ENCODE measurements around the gene ERI3.
A peak's percentile ranks its signal among the peaks of the same experiment; 100 is the strongest.

ERI3 gene

DNA sequence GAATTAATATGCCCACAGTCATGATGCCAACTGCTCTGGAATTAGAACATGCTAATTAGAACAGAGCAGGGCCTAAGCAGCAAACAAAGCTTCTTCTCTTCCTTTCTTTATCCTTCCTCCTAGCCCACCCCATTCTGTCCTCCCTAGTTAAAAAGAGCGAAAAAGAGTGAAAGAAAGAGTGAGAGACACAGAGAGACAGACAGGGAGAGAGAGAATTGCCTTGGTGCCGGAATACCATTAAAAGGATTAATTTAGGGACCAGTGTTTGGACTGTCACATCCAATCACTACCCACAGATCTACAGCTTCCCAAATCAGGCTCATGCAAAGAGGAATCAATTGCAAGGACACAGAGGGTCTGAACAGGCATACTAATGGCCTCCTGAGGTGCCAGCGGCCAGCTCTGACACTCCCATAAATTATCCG, 7.0 kb downstream of the ERI3 start:
- no peak for DNase-seq (ENCODE audit: low read depth, low spot score)

DNA sequence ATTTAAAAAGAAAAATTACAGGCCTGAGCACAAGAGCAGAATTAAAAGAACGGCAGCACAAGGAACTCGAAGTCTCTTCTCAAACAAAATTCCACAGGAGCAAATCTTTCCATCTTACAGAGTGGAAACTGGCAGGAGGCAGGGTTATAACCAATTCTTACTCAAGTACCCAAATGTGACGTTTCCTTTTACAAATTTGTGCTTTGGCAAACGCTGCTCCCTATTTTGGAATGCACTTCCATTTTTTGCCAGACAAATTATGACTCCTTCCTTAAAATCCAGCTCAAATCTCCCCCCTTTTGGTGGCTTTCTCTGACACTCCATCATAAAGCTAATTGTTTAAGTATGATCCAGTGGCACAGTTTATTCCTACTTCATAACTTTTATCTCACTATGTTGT, 7.8 kb downstream of the ERI3 start:
- no peak for DNase-seq (ENCODE audit: low read depth, low spot score)

DNA sequence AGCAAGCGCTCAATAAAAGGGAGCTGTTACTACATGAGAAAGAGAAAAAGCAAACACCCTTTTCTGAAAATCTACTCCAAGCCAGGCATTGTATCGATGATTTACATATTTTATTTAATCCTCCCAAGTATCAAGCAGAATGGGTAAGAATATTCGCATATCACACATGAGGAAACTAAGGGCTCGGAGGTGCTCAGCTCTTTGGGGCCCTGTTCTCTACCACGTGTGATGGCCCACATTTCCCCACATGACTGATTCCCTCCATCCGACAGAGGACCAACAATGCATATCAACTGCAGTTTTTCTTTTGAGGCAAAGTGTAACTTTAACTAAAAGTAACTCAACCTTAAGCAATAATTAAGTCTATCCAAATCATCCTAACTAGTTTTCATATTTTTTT, 8.2 kb downstream of the ERI3 start:
- DNase-seq (ENCODE audit: low read depth, low spot score): no peak

DNA sequence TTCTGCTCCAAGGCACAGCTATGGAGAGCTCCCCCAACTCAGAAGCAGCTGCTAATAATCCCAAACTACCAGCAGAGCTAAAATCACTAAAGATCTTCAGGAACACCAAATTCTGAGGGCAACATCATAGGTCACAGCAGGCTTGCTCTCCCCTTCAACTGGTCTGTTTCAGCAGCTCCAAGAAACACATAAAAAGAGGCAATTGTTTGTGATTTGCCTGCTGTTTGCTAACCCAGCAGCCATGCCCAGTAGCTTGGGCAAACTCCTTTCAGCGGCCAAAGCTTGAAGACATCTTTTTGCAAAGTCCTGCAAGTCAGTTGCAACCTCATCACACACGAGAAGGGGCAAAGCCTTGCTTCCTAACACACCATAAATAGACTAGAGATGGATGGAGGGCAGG, 8.9 kb downstream of the ERI3 start:
- DNase-seq (ENCODE audit: low read depth, low spot score): no peak

DNA sequence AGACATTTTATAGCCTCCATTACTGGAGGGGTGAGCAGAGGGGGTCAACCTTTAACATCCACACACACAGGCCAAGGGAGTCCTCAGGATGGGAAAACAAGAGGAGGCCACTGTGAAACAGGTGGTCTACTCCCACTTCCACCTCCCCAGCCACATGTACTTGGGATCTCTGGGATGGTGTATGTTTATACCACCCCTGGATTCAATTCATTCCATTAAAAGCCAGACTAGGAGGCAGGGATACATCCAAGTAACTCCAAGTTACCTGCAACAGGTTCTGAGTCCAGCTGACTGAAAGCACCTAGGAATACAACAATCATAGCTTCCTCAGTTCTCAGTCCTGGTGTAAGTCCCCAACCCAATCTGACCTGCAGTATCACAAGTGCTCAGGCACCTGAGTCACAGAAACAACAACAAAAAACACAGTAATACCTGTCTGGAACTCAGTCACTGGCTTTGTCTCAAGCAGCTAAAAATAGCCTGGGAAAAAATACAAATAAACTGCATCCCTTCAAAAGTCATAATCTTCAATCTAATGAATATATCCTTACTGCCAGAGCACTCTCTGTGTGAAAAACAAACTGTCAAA, 9.8 kb downstream of the ERI3 start:
- DNase-seq (ENCODE audit: low read depth, low spot score): no peak

DNA sequence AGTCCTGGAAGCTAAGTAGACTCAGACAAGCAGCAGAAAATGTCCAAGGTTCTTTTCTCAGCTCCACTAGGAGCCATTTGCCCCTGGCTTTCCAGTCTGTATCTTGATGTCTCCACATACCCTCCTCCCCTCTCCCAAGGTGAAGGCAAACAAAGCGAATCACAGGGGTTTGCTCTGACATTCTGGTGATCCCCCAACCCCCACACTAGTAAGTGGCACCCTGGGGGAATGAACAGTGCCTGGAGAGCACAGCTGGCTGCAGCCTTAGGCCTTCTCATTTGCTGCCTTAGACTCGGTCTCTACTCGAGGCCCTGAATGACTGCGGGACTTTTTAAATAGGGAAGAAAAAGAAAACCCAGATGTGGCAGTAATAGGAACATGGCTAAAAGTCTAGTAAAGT, 15.3 kb downstream of the ERI3 start:
- no peak for DNase-seq (ENCODE audit: low read depth, low spot score)

DNA sequence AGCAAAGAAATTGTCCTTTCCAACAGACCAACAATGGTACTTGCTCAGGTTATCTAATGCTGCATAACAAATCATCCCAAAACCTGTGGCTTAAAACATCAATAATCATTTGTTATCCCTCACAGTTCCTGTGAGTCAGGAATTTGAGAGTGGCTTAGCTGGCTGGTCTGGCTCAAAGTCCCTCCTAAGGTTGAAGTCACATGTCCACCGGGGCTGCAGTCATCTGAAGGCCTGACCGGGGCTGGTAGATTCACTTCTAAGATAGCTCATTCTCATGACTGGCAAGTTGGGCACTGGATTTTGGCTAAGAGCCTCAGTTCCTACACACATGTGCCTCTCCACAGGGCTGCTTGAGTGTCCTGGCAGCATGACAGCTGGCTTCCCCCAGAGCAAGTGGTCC, 16.9 kb downstream of the ERI3 start:
- no peak for DNase-seq (ENCODE audit: low read depth, low spot score)

DNA sequence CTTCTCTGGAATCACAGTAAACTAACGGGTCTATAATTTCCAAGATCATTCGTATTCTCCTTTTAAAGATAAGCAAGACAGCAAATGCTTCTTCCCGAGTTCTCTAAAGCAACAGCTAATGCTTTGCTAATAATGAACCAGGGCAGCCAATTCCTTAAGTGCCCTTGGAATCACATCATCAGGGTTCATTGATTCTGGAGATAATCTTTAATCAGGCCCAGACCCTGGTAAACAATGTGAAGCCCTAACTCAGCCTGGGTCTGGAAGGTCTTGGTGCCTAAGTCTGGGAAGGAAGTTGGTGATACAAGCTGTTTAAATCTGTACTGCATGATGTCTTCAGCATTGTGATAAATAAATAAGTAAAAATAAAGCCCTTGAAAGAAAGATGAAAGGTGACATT, 18.4 kb downstream of the ERI3 start:
- no peak for DNase-seq (ENCODE audit: low read depth, low spot score)

DNA sequence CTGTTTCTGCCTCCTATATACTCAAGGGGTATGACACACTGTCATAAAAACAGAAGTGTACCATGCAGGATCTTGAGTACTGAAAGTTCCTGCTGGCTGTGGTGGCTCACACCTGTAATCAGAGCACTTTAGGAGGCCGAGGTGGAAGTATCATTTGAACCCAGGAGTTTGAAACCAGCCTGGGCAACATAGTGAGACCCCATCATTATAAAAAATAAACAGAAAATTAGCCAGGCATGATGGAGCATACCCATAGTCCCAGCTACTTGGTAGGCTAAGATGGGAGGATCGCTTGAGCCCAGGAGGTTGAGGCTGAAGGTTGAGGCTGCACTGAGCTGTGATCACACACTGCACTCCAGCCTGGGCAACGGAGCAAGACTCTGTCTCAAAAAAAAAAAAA, 20.1 kb downstream of the ERI3 start:
- no peak for DNase-seq (ENCODE audit: low read depth, low spot score)

DNA sequence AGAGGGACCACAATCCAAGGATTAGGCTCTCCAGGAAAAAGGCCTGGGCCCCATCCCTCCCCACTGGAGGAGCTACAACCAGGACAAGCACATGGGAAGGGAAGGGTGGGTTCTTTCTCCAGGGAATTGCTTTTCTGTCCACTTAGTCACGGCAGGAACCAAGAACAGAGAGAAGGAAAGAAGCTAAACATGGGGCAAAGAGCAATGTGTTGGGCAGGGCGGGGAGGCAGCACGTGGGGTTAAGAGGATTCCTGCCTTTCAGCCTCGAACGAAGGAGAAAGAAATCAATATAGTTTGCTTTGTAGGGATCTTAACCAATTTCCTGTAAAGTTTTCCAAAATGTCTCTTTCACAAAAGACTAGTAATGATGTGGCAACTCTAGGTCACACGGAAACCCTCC, 21.7 kb downstream of the ERI3 start:
- DNase-seq (ENCODE audit: low read depth, low spot score): no peak

DNA sequence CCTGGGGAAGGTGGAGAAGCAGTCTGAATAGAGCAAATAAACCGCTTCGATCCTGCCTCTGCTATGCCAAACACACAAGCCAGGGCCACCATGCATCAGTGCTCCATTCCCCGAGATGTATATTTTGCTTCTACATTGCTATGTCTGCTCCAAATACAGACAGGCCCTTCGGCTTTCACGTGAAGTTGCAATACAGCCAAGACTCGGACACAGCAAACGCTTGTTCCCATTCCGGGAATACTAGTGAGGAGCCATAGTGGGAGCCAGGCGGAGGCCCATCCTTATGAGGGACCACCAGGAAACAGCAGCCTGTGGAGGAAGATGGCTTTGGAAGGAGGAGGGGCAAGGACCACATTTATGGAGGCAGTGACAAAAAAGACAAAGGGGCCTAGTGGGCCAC, 22.6 kb downstream of the ERI3 start:
- no peak for DNase-seq (ENCODE audit: low read depth, low spot score)

DNA sequence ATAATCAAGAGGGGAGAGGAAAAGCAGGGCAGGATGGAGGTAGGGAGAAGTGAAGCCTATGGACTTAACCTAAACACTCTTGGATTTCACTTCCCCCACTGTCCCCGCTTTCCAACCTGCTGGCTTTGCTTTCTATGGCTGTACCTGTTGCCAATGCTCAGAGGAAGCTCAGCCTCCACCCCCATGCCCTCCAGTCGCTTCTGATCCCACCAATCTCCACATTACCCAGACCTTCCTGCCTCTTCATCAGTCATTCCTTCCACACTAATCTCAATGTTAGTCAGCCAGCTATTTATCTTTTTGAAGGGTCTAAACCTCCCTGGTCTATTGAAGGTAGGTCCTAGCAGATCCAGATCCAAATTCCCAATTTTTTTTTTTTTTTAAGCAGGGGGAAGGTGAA, 24.1 kb downstream of the ERI3 start:
- no peak for DNase-seq (ENCODE audit: low read depth, low spot score)

DNA sequence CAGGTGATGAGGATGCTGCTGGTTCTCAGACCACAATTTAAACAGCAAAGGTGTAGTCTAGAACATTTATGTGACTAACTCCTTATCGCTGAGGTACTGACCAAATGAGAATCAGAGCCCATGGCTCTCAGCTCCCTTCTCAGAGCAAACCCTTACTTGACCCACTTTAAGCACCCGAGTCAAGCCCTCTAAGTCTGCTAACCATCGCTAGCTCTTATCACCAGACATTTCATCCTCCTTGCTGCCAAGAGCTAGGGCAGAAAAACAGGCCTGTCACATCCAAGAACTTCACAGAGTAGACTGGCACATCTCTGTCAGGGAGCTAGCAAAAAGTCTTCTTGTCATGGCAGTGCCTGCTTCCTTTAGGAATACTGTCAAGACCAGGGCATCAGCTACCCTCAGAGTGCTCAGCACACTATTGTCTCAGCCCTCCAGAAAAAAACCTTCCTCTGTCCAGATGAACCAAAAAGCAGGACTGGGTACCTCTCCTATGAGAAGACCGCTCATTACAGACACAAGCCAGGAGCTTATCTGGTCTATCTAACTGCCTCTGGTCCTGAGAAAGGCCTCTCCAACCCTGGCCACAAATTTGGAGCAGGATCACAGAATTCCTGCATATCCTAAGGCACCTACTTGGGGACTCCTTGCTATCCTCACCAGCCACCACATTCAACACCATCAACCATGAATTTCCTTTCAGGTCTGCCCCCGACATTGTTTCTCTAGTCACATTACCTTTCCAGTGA, 26.2 kb downstream of the ERI3 start:
- no peak for DNase-seq (ENCODE audit: low read depth, low spot score)

DNA sequence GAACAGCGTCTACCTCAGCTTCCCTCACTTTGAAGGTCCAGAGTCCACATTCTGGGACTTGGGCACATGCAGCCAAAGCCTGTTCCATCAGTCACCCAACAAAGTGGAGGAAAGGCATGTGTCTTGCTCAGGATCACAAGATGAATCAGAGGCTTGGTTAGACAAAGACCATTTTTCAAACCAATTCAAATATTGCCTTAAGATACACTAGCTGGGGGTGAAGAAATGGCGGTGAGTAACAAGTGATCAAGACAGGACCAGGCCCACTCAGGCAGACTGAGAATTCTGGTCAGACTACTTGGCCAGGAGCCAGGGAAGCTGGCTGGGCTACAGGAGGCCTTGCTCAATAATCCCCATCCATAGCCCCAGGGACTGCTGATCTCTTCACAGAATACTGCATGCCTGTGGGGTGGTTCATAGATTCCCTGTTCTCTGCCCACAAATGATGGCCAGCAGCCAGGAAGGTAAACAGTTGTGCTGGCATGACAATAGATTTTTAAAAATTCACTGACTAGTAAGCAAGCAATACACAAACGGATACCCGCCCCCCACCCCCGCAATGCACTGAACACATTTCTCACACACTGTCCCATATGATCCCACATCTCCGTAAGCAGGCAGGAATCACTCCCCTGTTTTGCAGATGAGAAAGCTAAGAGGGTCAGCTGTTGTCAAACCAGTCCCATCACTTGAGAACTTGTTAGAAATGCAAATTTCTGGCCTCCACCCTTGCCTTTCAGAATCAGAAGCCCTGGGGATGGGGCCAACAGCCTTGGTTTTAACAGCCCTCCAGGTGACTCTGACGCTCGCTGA, 27.2 kb downstream of the ERI3 start:
- DNase-seq (ENCODE audit: low read depth, low spot score): peak; percentile 97

DNA sequence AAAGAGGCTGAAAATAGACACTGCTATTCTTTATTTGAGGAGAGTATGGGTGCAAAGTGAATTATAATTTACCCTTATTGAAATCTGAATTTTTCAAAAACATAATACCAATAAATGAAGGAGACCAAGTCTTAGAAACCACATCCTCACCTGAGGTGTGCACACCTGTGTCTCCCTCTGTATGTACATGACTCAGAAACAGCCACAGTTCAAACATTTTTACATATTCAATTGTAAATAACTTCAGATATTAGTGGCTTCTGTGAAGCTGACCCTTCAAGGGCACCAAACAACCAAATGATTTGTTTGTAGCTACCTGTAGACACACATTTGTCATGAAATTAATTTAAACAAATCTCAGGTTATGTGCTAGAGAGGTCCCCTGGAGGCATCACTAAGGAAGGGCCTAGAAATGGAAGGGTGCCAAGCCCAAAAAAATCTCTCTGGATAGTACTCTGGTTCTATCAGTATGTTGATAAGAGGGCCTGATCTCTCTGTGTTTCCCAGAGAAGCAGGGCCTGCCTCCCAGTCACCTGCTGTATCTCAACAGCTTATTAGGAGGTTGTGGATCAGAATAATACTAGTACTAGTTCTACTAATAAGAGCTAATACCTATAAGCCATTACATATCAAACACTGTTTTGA, 28.1 kb downstream of the ERI3 start:
- no peak for DNase-seq (ENCODE audit: low read depth, low spot score)

DNA sequence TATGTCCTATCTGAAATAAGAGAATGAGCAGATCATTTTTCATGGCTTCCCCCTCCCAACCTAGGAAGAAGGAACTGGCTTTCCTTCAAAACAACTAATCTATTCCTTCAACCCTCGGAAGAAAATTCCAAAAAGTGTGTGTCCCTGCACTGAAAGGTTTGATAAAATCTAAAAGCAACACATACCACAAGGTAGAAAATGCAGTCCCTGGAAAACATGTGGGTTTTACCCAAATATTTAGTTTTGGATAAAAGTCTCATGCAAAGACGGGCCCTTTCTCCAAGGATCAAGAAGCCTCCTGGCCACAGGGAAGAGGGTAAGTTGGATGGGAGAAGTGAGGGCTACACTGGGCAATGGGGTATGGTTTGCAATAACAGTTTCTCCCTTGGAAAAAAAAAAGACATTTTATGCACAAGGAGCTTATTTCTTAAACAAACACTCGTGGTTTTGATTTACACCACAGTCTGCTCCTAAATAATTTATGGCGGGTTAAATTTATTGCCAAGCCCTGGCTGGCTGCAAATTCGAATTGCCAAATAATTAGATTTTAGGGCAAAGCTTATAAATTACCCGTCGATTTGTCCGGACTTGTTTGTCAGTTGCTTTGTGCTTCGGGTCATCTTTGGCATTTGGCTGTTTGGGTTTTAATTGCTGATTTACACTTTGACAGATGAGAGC, 28.9 kb downstream of the ERI3 start:
- no peak for DNase-seq (ENCODE audit: low read depth, low spot score)

DNA sequence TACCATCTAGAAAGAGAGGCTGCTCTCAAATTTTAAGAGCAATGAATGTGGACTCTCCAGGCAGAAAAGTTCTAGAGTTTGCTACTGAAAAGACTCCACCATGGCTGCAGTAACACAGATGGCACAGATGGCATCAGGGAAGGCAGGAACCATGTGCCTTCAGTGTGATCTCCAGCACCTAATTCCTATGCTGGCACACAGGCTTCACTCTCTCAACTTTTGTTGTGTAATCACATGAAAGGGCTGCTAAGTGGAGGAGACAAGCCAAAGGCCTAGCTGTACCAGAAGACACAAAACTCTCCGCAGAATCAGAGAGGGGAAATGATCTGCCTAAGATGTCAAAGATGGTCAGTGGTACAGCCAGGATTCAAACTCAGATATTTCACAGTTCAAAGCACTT, 31.1 kb downstream of the ERI3 start:
- no peak for DNase-seq (ENCODE audit: low read depth, low spot score)

DNA sequence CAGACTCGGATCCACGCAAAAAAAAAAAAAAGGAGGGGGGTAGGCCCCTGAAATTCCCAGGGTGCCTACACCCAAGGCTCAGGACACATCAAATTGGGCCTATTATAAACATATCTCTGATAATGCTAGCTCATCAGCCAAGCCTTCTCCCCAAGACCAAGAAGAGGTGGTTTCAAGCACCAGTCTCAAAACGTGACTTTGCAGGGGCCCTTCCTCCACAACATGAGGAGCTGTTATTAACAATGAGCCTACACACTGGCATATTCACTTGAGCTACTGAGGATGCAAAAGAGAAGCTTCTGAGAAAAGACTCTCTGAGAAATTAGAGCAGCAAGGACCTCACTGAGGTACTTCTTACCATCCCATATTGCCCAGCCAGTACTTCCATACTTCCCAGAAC, 32.7 kb downstream of the ERI3 start:
- DNase-seq (ENCODE audit: low read depth, low spot score): no peak

DNA sequence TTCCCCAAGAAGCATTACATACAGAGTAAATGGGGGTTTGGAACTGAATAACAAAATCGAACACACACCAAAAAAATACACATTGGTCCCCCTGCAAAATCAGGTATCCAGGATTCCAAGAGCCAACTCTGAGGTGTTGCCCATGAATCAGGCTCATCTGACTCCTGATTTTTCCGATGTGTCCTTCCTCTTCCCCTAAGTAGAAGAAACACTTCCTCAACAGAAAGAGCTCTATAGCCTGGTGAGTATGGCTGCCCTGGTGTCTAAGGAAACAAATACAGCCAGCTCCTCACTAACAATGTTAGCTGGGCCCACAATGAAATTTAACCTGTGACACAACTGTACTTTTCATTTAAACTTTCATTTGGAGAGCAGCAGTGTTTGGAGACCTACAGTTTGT, 33.6 kb downstream of the ERI3 start:
- DNase-seq (ENCODE audit: low read depth, low spot score): no peak

DNA sequence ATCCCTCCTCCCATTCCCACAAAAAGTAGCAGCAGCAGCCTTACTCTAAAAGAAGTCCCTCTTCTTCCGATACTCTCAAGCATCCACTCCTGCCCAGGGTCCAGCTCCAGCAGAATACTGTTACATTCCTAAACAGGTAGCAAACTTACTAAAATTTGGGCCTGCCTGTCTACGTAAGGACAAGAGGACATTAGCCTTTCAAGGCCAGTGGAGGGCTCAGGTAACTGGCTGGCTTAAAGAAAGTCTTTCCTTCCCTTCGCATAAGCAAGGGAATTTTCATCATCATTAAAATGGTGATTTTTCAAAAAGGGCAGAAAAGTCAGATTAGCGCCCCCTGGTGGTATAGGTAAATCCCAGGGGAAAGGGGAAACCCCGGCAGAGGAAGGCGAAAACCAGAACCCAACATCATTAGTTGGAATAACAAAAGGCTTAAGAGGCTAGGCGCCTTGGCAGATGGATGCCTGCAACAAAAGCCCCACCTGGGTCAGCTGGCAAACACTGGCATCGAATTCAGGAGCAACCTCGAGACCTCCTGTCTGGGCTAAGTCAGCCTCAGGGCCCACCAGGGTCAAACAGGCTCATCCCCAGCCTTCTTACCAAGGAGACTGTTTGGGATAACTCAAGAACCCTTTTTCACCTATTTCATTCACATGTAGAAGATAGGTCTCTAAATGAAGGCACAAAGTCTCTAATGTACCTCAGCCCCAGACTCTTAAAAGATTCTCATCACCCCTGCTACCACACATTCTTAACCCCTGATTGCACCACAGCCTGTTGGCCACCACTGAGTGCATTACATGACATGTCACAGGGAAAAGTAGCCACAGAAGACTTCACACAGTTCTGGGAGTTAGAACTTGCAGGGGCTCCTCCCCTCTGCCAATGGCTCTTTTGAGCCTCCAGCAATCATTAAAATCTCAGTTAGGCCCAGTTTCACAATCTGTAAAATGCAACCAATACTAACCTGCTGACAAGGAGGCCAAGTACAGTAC, 36.7 kb downstream of the ERI3 start:
- DNase-seq (ENCODE audit: low read depth, low spot score): no peak

Data from smooth muscle cell of the brain vasculature (primary cell).